ENCODE results near the gene BMAL2.

BMAL2 gene

DNA sequence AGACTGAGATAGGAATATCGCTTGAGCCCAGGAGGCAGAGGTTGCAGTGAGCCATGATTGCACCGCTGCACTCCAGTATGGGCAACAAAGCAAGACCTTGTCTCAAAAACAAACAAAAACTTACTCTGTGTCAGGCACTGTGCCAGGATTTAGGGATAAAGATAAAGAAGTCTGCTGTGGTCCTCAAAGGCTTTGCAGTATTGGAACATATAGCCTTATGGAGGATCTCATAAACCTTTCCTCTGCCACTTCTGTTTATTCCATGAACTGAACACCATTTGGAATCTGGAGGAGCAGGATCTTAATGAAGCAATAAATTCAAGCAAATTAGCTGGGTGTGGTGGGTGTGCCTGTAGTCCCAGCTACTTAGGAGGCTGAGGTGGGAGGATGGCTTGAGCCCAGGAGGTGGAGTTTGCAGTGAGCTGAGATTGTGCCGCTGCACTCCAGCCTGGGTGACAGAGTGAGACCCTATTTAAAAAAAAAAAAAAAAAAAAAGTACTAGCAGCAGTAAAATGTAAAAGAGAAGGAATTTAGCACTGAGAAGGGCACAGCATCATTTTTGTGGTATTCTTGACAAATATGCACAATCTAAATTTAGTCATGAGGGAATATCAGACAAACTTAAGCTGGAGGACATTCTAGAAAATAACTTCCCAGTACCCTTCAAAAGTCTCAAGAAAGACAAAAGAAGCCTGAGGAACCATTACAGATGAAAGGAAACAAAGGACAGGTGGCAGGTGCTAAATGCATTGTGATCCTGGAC is 27.1 kb downstream of the BMAL2 start:
- DNase-seq (ENCODE audit: low read depth) = no peak

DNA sequence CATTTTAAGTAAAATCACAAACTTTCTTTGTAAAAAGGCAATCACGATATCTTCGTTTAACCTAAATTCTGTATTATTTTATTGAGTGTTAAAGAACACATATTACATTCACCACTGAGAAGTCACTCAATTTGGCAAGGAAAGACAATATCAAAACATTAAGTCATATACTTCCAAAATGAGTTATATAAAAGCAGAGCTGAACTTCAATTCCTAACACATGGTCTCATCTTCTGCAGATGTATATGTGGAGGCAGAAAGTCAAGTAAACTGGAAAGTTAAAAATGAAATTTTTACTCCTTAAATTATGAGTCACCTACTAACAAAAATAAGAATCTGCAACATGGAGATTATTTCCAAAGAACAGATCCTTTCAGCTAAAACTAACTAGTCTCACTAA is 28.7 kb downstream of the BMAL2 start:
- DNase-seq (ENCODE audit: low read depth) = no peak

- DNase-seq (ENCODE audit: low read depth) = no peak
These were observed 34.0 kb downstream of the BMAL2 start for GRCh38 chr12:27366621-27367020.

DNA sequence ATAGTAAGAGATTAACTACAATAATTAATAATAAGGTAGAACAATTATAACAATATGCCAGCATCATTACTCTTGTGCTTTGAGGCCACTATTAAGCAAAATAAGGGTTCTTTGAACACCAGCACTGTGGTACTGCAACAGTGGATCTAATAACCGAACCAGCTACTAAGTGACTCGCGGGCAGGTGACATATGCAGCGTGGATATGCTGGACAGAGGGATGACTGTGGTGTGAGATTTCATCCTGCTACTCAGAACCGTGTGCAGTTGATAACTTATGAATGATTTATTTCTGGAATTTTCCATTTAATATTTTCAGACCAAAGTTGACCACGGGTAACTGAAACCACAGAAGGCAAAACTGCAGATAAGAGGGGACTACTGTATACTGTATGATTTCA is 34.4 kb downstream of the BMAL2 start:
- no peak for DNase-seq (ENCODE audit: low read depth)

- no peak for DNase-seq (ENCODE audit: low read depth)
These were observed 49.6 kb downstream of the BMAL2 start for GRCh38 chr12:27382171-27382795.
